Activated CD8-positive, alpha-beta memory T cell treated with anti-CD3 and anti-CD28 coated beads, Interleukin-2, amount 50 U/mL, for 1 hour (primary cell): ENCODE measurements around the gene SNAPIN.
"Not testable (repeated sequence)": the region's sequence is repeated elsewhere in the genome, so short reads cannot be mapped to it uniquely, and the experiment has no call there.

Source experiments
- DNase-seq: peaks from one replicate; pipeline ENCODE4 v3.0.0-alpha.2; 2020; ENCODE audit errors: extremely low read depth

The SNAPIN gene

DNA sequence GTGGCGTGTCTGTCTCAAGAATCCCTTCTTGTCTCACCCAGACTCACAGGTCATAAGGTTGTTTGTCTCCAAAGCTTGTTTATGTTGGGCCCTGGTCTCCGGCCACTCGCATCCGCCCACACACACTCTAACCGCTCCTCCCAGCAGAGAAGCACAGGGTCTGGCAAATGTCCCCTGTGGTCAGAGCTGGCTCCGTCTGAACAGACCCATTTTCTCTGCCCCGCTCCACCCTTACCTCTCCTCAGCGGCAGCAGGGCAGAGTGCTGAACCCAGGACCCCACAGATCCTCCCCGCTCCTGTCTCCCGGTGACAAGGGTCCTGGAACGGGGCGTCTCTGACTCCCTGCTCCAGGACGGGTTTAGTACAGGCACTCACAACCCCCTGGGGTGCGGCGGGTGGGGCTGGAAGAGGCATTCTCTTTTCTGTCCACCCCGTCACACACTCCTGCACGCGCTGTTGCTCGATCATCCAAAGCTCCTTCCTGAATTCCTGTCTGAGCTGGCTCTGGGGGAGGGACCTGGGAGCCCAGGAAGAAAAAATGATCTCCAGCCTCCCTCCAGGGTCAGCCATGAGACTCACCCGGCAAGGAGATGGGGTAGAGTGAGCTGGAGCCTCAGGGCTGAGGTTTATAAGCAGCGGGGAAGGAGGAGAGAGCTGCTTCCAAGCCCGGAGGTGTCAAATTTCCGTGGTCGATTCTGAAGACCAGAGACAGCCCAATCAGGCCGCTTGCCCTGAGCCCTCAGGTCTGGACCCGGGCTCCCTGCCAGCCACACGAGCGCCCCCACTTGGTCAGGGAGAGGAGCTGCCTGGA lies 31.4 kb upstream of the SNAPIN start, which contains the start of gene S100A13:
Gene S100A13, minus strand, starts transcription at position 602 of the 811 bp plus-strand sequence. CDS start 1,033 bp downstream, outside the sequence.
- DNase-seq, result no peak

DNA sequence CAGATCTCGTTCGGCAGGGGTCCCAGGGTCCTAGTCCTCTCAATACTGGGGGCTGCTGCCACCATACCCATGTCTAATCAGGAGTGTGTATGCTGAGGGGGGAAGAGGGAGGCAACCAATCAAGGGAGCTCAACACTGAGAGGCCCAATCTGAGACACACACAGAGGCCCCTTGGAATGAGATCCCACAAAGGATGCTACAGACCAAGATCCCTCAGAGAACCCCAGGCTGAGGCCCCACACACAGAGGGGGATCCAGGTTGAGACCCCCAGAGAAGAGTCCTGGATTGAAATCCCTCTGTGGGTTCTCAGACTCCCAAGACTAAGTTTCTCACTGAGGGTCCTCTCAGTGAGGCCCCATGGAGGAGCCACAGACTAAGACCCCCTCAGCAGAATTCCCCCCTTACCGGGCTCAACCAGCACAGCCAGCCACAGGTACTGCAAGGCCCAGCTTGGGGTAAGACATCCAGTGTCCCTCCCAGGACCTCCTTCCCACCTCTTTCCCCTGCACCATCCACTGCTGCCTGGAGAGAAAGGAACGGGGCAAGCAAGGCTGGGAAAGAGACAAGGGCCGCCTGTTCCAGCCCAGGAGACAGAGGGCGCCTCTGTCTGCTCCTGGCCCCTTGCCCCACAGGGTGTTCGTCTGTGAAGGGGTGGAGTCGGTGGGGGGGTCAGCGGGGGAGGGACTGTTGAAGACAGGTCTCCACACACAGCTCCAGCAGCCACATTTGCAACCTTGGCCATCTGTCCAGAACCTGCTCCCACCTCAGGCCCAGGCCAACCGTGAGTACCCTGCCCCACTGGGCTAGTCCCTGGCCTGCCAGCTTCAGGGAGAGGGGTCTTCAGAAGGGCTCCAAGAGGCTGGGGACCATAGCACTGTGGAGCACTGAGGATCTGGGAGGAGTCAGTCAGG lies 30.5 kb upstream of the SNAPIN start, which contains the start of gene S100A1:
Gene S100A1, plus strand, starts transcription at position 720 of the 912 bp plus-strand sequence. CDS start 2,088 bp downstream, outside the sequence.
- DNase-seq, result no peak

DNA sequence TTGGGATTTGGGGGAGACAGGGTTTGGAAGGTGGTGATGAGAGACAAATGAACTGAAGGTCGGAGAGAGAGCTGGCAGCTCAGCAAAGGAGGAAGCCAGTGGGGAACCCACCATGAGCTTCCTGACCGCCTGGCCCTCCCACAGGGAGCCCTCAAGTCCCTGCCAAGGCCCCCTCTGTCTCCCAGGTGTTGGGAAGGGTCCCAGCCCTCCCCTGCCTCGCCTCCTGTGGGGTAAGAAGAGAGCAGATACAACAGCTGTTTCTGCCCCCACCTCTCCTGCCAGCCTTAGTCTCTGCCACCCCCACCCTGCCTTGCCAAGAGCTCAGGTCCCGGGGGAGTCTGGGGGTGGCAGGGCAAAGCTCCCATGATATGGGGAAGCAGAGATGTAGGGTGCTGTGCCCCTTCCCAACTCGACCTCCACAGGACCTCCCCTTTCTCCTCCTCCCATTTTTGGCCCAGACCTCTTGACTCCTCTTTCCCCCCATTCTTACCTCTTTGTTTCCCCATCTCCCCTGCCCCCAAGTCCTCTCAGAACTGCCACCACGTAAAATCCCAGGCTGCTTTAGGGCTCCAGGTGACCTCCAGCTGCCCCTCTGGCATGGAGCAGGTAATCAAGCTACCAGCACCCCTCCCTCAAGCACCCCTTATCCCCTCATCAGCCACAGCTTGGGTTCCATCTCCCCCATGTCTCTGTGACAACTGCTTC lies 29.7 kb upstream of the SNAPIN start:
- DNase-seq, result no peak

DNA sequence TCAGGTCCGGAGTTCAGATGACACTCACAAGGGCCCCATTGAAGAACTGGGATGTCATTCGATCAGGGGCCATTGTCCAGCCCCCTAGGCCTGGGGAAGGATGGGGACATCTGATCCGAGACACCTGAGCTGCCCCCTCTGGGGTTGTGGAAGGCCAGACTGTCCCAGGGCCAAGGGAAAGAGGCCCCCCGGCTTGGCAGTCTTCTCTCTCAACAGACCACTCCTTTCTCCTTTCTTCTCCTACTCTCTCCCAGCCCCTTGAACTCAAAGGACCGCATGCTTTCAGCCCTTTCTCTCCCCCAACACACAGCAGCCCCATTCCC lies 29.2 kb upstream of the SNAPIN start:
- no peak for DNase-seq

DNA sequence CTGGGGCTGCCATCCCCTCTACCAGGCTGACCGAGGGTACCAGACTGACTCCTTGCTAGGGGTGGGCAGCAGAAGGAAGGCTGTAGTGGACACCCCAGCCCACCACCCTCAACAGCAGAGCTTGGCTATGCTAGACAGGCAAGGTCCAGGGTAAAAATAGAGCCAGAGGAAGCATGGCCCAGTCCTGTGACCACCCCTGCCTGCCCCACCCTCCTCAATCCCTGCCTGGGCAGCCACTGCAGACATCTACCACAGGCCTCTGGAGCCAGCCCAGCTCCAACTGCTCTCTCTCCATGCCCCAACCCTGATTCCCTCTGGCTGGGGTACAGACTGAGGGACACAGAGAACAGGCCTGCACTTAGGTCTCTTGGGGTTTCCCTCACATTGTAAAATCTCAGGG lies 28.5 kb upstream of the SNAPIN start:
- no peak for DNase-seq

DNA sequence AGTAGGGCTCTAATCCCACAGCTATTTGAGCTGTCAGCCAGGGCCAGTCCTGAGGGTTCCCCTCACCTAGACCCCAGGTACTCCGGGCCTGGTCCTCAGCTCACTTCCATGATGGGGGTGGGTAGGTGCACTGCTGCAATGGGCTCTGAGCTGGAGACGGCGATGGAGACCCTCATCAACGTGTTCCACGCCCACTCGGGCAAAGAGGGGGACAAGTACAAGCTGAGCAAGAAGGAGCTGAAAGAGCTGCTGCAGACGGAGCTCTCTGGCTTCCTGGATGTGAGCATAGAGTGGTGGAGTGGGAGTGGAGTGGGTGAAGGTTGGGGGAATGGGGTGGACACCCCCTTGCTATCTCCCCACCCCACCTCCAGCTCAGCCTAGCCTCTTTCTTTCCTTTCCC lies 28.1 kb upstream of the SNAPIN start:
- no peak for DNase-seq

DNA sequence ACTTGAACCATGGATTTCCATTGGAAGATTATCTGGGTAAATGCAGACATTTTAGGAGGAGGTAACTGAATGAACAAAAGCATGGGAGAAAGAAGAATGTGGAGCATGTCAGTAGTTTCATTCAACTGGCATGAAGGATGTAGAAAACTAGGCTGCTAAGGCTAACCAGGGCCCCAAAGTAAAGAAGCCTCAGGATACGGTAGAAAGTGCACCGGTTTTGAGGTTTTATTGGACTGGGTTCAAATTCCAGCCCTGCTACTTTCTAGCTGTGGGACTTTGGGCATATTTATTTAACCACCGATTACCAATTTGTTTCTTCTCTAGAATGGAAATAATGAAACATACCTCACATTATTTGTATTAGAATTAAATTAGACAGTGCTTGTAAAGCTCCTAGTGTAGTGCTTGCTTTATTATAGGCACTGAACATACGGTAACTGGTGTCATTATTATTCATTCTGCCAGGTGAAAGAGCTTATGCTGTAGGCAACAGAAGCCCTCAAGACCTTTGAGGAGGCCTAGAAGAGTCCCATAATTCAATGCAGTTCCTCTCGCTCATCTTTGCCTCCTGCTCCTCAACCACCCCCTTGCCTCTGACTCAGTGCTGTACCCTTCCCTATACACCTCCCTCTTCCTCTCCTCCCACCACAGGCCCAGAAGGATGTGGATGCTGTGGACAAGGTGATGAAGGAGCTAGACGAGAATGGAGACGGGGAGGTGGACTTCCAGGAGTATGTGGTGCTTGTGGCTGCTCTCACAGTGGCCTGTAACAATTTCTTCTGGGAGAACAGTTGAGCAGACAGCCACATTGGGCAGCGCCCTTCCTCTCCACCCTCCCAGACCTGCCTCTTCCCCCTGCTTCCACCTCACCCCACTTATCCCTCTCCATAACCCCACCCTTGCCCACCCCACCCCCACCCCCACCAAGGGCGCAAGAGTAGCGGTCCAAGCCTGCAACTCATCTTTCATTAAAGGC lies 27.2 kb upstream of the SNAPIN start:
- no peak for DNase-seq

DNA sequence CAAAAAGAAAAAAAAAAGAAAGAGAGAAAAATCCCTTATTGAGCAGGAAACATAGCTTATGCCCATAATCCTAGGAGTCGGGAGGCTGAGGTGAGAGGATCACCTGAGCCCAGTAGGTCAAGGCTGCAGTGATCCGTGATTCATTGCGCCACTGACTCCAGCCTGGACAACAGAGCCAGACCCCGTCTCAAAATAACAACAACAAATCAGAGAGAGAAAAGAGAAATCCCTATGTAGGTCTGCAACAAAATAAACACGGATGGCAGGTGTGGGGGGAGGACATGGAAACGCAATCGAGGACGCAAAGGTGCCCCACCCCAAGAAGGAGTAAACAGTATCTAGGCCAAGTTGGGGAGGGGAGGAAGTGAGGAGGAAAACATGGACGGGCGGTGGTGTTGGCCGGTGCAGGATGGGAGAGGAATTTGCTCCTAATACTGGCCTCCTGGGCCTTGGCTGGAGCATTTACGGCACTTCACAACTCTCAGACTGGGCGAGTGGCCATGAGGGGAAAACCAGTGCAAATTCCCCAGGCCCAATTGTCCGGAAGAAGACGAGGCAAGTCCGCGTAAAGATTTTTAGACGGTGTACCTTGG lies 25.2 kb upstream of the SNAPIN start:
- DNase-seq, result no peak

DNA sequence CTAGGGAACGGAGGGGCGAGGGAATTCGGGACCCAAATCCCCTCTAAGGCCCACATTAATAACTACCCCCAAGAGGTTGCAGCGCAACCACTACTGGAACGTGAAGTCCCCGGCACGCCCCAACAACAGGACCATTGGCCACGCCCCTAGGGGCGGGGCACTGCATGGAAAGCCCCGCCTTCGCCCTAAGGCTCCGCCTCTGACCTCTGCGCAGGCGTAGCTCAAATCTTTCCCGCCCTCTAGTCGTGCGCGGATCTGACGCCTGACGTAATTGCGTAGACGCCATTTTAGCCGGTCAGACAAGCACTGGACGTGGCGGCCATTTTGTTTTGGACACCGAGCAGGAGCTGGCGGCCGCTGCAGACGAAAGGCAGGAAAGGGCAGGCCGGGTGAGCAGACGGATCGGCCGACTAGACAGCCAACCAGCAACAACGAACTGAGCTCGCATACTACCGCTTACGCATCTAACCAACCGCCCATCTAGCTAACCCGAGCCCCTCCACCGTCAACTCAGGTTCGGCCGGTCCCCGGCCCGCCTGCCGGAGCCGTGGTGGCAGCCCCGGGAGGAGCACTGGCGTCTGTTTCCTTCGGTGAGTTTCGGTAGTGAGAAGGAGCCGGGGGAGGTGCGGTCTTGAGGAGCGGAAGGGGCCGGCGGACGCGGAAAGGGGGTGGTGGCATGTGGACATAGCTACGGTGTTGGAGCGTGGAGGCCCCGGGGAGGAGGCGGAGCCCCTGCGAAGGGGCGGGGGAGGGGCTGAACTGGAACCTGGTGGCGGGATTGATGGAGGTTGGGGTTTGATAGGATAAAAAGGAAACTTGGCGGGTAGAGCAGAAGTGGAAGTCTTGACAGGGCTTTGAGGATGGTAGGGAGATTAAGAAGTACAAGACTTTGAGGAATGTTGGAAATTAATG lies 24.5 kb upstream of the SNAPIN start, which contains the start of gene CHTOP:
Gene CHTOP, plus strand, starts transcription at position 313 of the 912 bp plus-strand sequence. CDS start 2,523 bp downstream, outside the sequence.
- peak; percentile 89 for DNase-seq

DNA sequence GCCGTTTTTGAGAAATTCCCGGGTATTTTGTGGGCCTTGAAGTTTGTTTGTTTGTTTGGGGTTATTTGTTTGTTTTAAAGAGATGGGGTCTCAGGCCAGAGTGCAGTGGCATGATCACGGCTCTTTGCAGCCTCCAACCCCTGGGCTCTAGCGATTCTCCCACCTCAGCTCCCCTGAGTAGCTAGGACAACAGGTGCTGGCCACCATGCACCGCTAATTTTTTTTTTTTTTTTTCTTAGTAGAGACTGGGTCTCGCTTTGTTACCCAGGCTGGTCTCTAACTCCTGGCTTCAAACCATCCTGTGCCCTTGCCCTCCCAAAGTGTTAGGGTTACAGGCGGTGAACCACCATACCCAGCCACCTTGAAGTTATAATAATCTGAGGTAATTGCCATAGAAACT lies 22.6 kb upstream of the SNAPIN start:
- no peak for DNase-seq

DNA sequence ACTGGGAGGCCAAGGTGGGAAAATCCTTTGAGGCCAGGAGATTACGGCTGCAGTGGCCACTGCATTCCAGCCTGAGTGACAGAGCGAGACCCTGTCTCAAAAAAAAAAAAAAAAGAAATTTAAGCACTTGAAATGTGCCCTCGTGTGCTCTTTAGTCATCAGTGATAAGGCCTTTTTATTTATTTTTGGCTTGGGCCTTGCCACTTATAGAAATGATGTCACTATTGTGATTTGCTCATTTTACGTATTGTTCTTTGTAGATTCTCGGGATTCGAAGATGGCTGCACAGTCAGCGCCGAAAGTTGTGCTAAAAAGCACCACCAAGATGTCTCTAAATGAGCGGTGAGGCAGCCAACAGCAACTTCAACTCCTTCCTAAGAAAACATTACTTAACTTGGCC lies 22.2 kb upstream of the SNAPIN start:
- DNase-seq, result no peak

DNA sequence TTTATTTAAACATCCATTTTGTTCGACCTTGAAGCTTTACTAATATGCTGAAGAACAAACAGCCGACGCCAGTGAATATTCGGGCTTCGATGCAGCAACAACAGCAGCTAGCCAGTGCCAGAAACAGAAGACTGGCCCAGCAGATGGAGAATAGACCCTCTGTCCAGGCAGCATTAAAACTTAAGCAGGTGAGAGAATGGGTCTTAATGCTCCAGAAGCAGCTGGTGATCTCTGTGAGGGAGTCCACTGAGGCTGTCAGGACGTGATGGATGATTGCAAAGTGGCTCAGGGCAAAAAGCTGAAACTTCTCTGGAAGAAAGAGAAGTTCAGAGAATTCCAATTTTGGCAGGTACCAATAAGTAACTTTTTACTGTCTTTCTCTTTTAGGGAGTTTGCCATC lies 20.2 kb upstream of the SNAPIN start:
- no peak for DNase-seq

DNA sequence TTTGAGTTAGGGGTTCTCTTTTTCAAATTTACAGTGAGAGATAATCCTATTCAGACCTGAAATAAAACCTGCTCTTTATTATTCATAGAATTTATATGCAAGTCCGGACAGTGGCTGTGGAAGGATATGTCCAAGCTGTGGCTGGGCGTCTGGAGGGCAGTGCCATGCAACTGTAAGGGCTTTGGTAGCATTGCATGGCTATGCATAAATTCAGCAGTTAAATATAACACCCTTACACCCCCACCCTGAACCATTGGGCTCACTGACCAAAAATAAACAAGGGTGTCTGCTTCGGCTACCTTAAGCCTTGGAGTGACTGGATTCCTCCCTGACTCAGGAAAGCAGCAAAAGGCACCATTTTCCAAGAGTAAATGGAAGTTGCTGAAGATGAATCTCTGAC lies 19.2 kb upstream of the SNAPIN start:
- no peak for DNase-seq

DNA sequence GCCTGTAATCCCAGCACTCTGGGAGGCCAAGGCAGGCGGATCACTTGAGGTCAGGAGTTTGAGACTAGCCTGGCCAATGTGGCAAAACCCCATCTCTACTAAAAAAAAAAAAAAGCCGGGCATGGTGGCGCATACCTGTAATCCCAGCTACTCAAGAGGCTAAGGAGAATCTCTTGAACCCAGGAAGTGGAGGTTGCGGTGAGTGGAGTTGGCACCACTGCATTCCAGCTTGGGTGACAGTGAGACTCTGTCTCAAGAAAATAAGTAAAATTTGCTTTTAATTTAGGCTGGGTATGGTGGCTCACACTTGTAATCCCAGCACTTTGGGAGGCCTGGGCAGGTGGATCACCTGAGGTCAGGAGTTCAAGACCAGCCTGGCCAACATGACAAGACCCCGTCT lies 18.3 kb upstream of the SNAPIN start:
- DNase-seq, result not testable (repeated sequence)

DNA sequence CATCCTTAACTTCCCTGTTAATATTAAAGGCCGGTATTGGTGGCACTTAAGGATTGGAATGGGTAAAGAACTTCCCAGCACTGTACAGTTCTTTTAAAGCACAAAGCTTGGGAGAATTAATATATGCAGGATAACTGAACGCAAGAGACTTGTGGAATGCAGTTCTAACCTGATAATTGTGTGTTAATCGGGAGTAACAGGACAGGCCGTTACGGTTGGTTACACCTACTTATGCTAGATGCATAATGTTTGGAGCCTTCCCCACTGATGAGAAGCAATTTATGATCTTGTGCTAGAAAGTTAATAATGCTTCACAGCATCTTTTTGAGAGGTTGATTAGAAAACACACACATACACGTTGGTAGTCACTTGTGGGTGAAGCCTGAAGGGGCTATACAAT lies 17.6 kb upstream of the SNAPIN start:
- no peak for DNase-seq

DNA sequence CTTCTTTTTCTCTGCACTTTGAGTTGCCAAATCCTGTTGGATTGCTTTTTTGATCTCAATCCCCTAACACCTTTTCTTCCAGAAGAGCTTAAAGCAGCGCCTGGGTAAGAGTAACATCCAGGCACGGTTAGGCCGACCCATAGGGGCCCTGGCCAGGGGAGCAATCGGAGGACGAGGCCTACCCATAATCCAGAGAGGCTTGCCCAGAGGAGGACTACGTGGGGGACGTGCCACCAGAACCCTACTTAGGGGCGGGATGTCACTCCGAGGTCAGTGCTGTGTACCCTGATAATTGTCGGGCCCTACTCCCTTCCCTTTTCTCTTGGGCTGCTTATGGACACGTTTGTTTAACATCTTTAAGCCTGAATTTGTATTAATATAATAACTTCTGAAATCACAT lies 16.3 kb upstream of the SNAPIN start:
- no peak for DNase-seq

DNA sequence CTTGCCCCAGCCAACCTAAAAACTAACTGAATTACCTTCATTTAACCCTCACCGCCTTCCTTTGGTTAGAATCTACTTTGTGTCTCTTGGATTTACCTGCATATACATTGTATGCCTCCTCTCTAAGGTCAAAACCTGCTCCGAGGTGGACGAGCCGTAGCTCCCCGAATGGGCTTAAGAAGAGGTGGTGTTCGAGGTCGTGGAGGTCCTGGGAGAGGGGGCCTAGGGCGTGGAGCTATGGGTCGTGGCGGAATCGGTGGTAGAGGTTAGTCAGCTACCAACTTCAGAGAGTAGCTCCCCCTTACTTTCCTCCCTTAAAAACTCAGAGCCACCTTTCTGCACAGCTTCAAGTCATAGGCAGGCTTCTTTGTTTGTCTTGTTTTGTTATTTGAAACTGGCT lies 15.4 kb upstream of the SNAPIN start:
- no peak for DNase-seq

DNA sequence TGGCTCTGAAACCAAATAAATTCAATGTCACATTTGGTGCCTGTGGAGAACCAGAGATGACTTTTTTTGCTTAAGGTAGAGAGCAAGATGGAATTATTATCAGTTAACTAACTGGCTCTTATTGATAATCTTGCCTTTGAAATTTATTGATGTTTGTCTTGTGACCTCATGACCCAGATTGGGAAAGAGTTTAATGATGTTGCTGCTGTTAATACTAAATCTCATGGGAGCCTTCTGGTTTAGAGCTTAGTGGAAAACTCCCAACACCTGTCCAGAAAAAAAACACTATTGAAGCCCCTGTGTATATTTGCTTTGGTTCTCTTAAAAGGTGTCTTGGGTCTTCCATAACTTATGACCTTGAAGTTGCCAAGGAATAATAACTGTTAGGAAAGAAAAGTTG lies 14.7 kb upstream of the SNAPIN start:
- DNase-seq, result no peak

DNA sequence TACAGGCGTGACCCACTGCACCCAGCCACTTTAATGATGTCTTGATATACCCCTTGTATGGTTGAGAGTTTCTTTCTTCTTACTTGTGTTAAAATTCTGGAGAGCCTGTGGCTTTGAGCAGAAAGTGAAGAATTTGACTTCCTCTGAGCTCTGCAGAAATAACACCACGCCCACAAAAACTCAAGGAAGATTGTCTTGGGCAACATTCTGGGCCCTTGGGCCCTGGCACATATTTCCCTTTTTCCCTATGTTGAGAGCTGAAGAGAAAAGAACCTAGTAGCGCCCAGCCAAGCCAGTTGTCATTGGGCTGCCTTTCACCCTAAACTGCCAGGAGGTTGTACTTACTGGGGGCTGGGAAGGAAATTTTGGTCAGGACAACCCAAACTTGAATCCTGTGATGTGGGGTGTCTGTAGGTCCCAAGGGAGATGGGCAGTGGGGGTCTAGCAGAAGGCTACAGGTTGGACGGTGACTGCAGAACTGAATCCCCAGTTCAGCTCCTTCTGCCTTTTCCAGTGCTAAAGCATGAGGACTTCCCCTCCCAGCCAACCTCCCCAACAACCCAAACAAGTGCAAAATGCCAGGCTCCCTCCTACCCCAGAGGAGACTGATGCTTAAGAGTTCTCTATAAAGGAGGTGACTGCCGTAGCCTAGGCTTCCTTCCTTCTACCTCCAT lies 11.7 kb upstream of the SNAPIN start:
- DNase-seq, result no peak
